Adipocyte (in vitro differentiated cells): ENCODE measurements around the gene TNFRSF6B.

Experiments used
- DNase-seq: peaks from one replicate; pipeline ENCODE4 v3.0.0-alpha.2; 2015; ENCODE audit warnings: low read depth
- H3K27me3 ChIP-seq: replicated peaks from 2 replicates; pipeline ENCODE4 v1.7.0; 2013; ENCODE audit warnings: mild to moderate bottlenecking, low read length, moderate library complexity; ENCODE audit not compliant: control insufficient read depth, insufficient read depth
- H3K36me3 ChIP-seq: 2 replicates; pipeline ENCODE4 v1.7.0; 2013; ENCODE audit warnings: low read length, mild to moderate bottlenecking, moderate library complexity; ENCODE audit not compliant: control insufficient read depth, insufficient read depth, severe bottlenecking
- H3K4me1 ChIP-seq: 2 replicates; pipeline ENCODE4 v1.7.0; 2013; ENCODE audit warnings: mild to moderate bottlenecking, low read length, moderate library complexity; ENCODE audit not compliant: control insufficient read depth, insufficient read depth
- H3K4me3 ChIP-seq: 2 replicates; pipeline ENCODE4 v1.7.0; 2013; ENCODE audit warnings: mild to moderate bottlenecking, low read length, moderate library complexity
- H3K9ac ChIP-seq: 2 replicates; pipeline ENCODE4 v1.7.0; 2013; ENCODE audit warnings: mild to moderate bottlenecking, low read length, moderate library complexity
- H3K9me3 ChIP-seq: 2 replicates; pipeline ENCODE4 v1.7.0; 2013; ENCODE audit warnings: mild to moderate bottlenecking, low read length, moderate library complexity; ENCODE audit not compliant: control insufficient read depth

Gene TNFRSF6B

DNA sequence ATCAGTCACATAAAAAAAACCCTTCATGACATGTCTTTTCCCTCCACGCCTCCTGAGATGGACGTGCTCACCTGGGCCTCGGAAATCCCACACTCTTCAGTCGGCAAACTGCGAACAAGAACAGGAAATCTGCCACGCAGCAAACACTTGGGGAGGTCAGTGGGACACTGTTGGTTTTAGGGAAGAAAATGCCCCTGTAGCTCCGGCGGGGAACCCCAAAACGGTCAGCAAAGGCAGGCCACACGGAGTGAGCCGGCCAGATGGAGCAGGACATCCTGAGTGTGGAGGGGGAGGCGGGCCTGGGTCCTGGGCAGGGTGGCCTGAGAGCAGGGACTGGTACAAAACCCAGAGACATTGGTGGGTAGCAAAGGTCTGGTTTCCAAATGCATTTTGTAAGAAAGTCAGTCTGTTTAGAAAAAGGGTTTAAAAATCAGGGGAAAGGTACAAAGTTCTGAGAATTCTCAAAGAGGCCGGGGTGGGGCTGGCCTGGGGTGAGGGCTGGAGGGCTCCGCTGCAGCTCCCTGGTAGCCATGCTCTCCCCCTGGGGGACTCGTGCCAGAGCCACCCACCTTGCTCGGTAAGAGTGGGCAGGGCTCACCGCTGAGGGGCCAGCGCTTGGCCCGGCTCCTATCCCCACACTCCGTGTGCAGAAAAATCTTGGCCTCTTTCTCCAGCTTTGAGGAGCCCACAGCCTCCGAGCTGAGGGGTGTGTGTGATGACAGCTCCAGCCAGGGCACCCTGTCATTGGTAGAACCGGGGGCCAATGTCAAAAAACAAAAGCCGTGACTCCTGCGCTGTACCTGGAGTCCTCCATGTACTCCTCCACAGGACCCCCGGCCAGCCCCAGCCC is 48.3 kb downstream of the TNFRSF6B start:
- no peak for DNase-seq
- Histone ChIP-seq H3K9me3 (no peaks in the 10 kb centered on the region), H3K4me1 (peaks cover 14% of the 10 kb centered on the region), H3K9ac (peak overlapping the region; percentile 71), H3K36me3 (peaks cover 18% of the 10 kb centered on the region), H3K27me3 (no peaks in the 10 kb centered on the region), H3K4me3 (peak overlapping the region; percentile 73)

DNA sequence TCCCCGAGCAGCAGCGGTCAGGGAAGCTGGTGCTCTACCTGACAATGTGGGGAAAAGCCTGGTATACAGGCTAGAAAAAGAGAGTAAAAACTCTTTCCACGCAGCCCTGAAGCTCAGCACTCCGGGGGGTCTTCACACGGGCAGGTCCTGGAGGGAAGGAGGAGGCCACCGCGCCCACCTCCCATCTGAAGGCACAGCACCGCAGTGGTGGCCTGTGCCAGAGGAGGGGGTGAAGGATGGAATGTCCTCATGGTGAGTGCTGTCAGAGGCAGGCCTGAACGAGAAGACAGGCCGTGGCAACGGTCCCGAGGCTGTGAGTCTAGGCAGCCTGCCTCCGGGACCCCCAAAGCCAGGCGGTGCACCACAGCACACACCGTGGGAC is 49.0 kb downstream of the TNFRSF6B start:
- H3K27me3 ChIP-seq, result no peaks in the 10 kb centered on the region
- DNase-seq, result no peak
- H3K9me3 ChIP-seq, result no peaks in the 10 kb centered on the region
- peaks cover 18% of the 10 kb centered on the region for H3K36me3 ChIP-seq
- H3K4me3 ChIP-seq, result no peak overlapping the region
- no peak overlapping the region for H3K9ac ChIP-seq
- H3K4me1 ChIP-seq, result peaks cover 14% of the 10 kb centered on the region

DNA sequence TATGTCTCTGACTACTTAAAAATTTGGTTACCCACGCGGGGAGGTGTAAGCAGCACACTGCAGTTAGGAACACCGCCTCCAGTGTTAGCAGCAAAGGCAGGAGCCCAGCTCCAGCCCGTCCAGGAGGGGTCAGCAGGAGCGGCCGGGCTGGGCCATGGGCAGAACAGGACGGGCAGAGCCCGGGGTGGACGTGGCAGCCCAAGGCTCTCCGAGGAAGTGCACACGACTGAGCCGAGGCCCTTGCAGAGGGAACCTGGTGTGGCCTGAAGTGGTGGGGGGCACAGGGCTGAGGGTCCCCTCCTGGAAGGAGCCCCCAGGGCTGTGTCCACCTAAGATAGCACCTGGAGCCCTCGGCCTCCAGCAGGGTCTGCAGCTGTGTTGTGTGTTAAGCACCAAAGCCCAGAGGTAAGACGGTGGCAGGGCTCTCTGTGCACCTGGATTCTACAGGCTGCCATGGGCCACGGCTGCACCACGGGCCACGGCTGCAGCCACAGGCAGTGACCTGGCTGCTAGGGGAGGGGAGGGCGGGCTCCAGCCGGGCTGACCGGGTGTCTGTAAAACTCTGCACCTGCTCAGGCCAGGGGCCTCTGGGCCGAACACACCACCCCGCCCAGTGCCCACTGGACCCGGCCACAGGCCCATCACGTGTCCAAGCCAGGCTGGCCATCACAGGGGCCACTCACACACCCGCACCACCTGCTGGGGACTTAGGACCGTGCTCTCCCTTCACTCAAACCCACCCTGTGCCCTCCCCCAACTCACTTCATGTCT is 49.7 kb downstream of the TNFRSF6B start:
- Histone ChIP-seq H3K9ac (no peak overlapping the region), H3K27me3 (no peaks in the 10 kb centered on the region), H3K4me1 (peaks cover 12% of the 10 kb centered on the region), H3K9me3 (no peaks in the 10 kb centered on the region), H3K36me3 (peaks cover 18% of the 10 kb centered on the region), H3K4me3 (no peak overlapping the region)
- DNase-seq, result no peak

DNA sequence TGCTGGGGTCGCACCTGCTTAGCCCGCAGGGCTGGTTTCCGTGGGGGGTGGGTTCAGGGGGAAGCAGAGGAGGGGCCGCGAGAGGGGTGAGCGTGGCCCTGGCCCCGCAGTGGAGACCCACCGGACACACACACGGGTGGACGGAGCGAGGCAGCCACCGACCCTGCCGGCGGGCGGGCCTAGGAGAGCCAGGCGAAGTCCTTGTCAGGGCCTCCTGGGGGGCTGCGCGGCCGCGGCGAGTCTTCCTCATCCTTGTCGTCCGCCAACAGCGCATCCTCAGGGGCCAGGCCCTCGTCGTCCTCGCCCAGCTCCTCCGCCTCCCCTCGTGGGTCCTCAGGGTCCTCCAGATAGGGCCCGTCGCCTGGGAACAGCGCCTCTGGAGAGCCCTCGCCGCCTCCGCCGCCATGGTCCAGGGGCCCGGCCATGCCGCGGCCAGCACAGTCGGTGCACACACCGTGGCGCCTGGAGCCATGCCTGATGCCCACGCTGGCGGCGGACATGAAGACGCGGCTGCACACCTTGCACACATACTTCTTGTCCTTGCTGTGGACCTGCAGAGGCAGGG is 50.4 kb downstream of the TNFRSF6B start:
- no peak overlapping the region for H3K9ac ChIP-seq
- no peak overlapping the region for H3K4me3 ChIP-seq
- no peaks in the 10 kb centered on the region for H3K27me3 ChIP-seq
- H3K4me1 ChIP-seq, result peaks cover 6% of the 10 kb centered on the region
- no peaks in the 10 kb centered on the region for H3K9me3 ChIP-seq
- H3K36me3 ChIP-seq, result peaks cover 18% of the 10 kb centered on the region
- DNase-seq, result no peak

DNA sequence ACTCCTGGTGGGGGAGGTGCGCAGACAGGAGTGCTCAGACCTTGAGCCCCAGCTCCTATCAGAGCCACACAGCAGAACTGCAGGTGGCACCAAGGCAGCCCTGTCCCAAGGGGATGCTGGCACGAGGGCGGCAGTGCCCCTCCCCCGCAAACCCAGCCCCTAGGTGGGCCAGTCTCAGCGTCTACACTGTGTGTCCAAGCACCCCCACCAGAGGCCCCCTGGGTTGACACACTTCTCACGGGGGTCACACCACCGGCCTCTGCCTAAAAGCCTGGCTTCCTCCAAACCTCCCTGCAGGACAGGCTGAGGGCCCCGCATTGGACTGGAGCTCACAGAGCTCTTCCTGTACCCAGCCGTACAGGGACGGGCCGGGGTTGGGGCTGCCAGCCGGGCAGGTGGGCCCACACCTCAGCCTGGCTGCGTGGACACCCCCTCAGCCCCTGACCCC is 51.2 kb downstream of the TNFRSF6B start:
- Histone ChIP-seq H3K4me3 (no peak overlapping the region), H3K9me3 (no peaks in the 10 kb centered on the region), H3K4me1 (peaks cover 6% of the 10 kb centered on the region), H3K27me3 (no peaks in the 10 kb centered on the region), H3K9ac (no peak overlapping the region), H3K36me3 (peaks cover 13% of the 10 kb centered on the region)
- DNase-seq, result no peak
